B cell (primary cell): ENCODE results near the gene GADD45B. TPM values are rescaled to one million over a fixed set of nuclear protein-coding genes. Genes with fewer than 3 reads are reported as not detected.

Experiments used
- ATAC-seq: fragments of 200-7000 bp; cut with Tn5 transposase; one replicate; pipeline ENCODE4 v1.10.0; 2021; ENCODE audit warnings: low read depth, mild to moderate bottlenecking, moderate number of reproducible peaks, moderate library complexity
- CTCF ChIA-PET: fragments of 350-600 bp; sonication (Branson Sonifier 250); formaldehyde crosslinking; loops from one replicate; lab custom pipeline; 2021; ENCODE audit warnings: antibody characterized with exemption, inconsistent platforms; lab: Charles Lee
- POLR2A ChIA-PET: fragments of 350-600 bp; sonication (Branson Sonifier 250); formaldehyde crosslinking; loops from one replicate; lab custom pipeline; 2021; ENCODE audit warnings: antibody characterized with exemption; lab: Charles Lee
- DNase-seq: peaks from one replicate; pipeline ENCODE4 v3.0.0; 2013
- H2AFZ ChIP-seq: 2 replicates; pipeline ENCODE4 v1.6.1; 2012; ENCODE audit warnings: mild to moderate bottlenecking, low read depth, low read length; ENCODE audit not compliant: insufficient read depth, poor library complexity, severe bottlenecking
- H3K27ac ChIP-seq, 2 donors: 1 replicate in 1 of 2; 2 replicates in 1 of 2; pipeline ENCODE4 v1.5.1; 2012 to 2013; ENCODE audit warnings: low read length in 2 of 2, mild to moderate bottlenecking in 2 of 2, moderate library complexity in 1 of 2
- H3K27me3 ChIP-seq, 4 experiments: fragments of 200-600 bp in 1 of 4; sonication (generic) in 1 of 4; replicated peaks in 1 of 4; 1 replicate in 2 of 4; 2 replicates in 2 of 4; pipeline versions ENCODE4 v1.6.1 to v1.7.0; 2013 to 2016; ENCODE audit warnings: low read length in 3 of 4, mild to moderate bottlenecking in 2 of 4, mixed read lengths in 1 of 4, moderate library complexity in 1 of 4; ENCODE audit not compliant: insufficient read depth in 4 of 4, control insufficient read depth in 3 of 4; ENCODE audit errors: control extremely low read depth in 1 of 4
- H3K36me3 ChIP-seq, 2 experiments: replicated peaks in 1 of 2; 1 replicate in 1 of 2; 2 replicates in 1 of 2; pipeline versions ENCODE4 v1.6.1 to v1.7.1; 2013; ENCODE audit warnings: low read length in 1 of 2; ENCODE audit not compliant: insufficient read depth in 2 of 2, control insufficient read depth in 1 of 2; ENCODE audit errors: control extremely low read depth in 1 of 2, extremely low read depth in 1 of 2
- H3K4me1 ChIP-seq, 2 donors: fragments of 200-600 bp in 1 of 2; sonication (generic) in 1 of 2; 1 replicate in 1 of 2; 2 replicates in 1 of 2; pipeline versions ENCODE4 v1.5.1 to v1.6.1; 2013 to 2017; ENCODE audit warnings: low read length in 2 of 2; ENCODE audit not compliant: control insufficient read depth in 2 of 2, insufficient read depth in 2 of 2
- H3K4me2 ChIP-seq: replicated peaks from 2 replicates; pipeline ENCODE3; 2012; ENCODE audit warnings: mild to moderate bottlenecking, low read depth, low read length; ENCODE audit not compliant: poor library complexity, severe bottlenecking
- H3K4me3 ChIP-seq, 5 experiments: fragments of 200-600 bp in 1 of 5; sonication (generic) in 1 of 5; 1 replicate in 3 of 5; 2 replicates in 2 of 5; pipeline versions ENCODE4 v1.5.1 to v1.7.0; 2011 to 2016; ENCODE audit warnings: low read length in 4 of 5, mild to moderate bottlenecking in 4 of 5, low read depth in 2 of 5, control low read depth in 1 of 5, moderate library complexity in 1 of 5; ENCODE audit not compliant: insufficient read depth in 1 of 5; ENCODE audit errors: control extremely low read depth in 1 of 5, extremely low read depth in 1 of 5
- H3K79me2 ChIP-seq: fragments of 200-600 bp; sonication (generic); one replicate; pipeline ENCODE4 v1.6.0; 2016; ENCODE audit warnings: low read length; ENCODE audit not compliant: control insufficient read depth, insufficient read depth
- H3K9ac ChIP-seq: fragments of 200-600 bp; sonication (generic); 2 replicates; pipeline ENCODE4 v1.6.1; 2017; ENCODE audit warnings: mild to moderate bottlenecking, low read length, moderate library complexity
- H3K9me3 ChIP-seq, 3 donors: one replicate each; pipeline versions ENCODE4 v1.6.1 to v1.7.1; 2013; ENCODE audit warnings: low read length in 2 of 3; ENCODE audit not compliant: control insufficient read depth in 2 of 3, insufficient read depth in 1 of 3; ENCODE audit errors: control extremely low read depth in 1 of 3
- H4K20me1 ChIP-seq: 2 replicates; pipeline ENCODE4 v1.6.0; 2012; ENCODE audit warnings: mild to moderate bottlenecking, low read length; ENCODE audit not compliant: insufficient read depth, control insufficient read depth, poor library complexity, severe bottlenecking
- H3K27ac Mint-ChIP-seq: one replicate; pipeline ENCODE4 v1.8.0; 2021; ENCODE audit warnings: mixed read lengths
- H3K27me3 Mint-ChIP-seq: one replicate; pipeline ENCODE4 v1.8.0; 2021; ENCODE audit warnings: mixed read lengths
- H3K4me1 Mint-ChIP-seq: one replicate; pipeline ENCODE4 v1.8.0; 2021; ENCODE audit warnings: mixed read lengths
- H3K4me3 Mint-ChIP-seq: one replicate; pipeline ENCODE4 v1.8.0; 2021; ENCODE audit warnings: mixed read lengths
- H3K9me3 Mint-ChIP-seq: one replicate; pipeline ENCODE4 v1.8.0; 2022; ENCODE audit warnings: mixed read lengths; ENCODE audit not compliant: insufficient read depth
- EZH2 ChIP-seq: IDR thresholded peaks from 2 replicates; pipeline ENCODE4 v1.6.1; 2012; ENCODE audit warnings: borderline replicate concordance, low read depth, mild to moderate bottlenecking, moderate library complexity, low read length; ENCODE audit not compliant: insufficient read depth, poor library complexity, severe bottlenecking
- WGBS: methylation state at CpG from one replicate; pipeline ENCODE4 v1.1.5; 2013; ENCODE audit warnings: missing lambda C conversion rate; ENCODE audit not compliant: insufficient coverage; 5-methylcytosine and 5-hydroxymethylcytosine counted together
- intact Hi-C: fragments of 100-400 bp; cut with micrococcal nuclease; formaldehyde crosslinking; loops from one replicate; pipeline ENCODE4 v1.10.0; 2022
- polyA plus RNA-seq: library from polyadenylated mRNA; depleted of rRNA; stranded (reverse); fragments of >200 nt; gene quantifications from 2 replicates; pipeline ENCODE4 v1.2.3, GENCODE V29; 2012
- total RNA-seq, 2 donors: library from RNA; stranded (reverse); fragments of 120-200 nt in 1 of 2; gene quantifications; 1 replicate in 1 of 2; 2 replicates in 1 of 2; pipeline versions ENCODE4 v1.2.3 to v1.2.4, GENCODE V29; 2013 to 2022
- TF ChIP-seq, protein P1 (sequence below): fragments of 200-600 bp; IDR thresholded peaks from one replicate; pipeline ENCODE4 v1.8.0; 2022; ENCODE audit warnings: antibody characterized with exemption, mild to moderate bottlenecking

The GADD45B gene
- total and polyA plus RNA-seq, 2 donors (not counting 1 experiment from before 2014, with no cell fraction given) = 166 to 215 TPM

DNA sequence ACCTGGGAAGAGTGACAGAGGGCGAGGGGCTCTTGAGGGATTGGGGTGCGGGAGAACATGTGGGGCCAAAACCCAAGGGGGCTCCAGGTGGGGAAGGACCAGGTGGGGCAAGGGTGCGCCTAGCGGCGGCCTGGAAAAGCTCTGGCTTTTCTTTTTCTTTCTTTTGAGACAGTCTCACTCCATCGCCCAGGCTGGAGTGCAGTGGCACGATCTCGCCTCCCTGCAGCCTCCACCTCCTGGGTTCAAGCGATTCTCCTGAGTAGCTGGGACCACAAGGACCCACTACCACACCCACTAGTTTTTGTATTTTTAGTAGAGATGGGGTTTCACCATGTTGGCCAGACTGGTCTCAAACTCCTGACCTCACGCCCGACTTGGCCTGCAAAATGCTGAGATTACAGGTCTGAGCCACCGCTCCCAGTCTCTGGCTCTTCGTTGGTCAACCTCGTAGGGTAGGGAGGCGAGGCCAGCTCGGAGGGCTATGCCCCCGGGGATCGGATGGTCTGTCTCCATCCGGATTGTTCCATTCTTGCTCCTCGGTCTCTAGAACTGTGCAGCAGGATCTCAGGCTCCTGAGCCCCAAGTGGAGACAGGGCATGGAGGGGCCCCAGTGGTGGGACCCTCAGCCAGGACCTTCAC lies 3.7 kb downstream of the GADD45B start:
- CTCF ChIA-PET = interaction anchor here (0.6 to 1.4 kb wide), 7 partner anchors 11 to 480 kb away, joined by 3 to 9 read pairs (median 3); no protein-coding TSS in a partner anchor
- Histone ChIP-seq H3K79me2 (peaks cover 28% of the 10 kb centered on the region), H3K27ac (peak overlapping the region in 1 of 2 donors; percentile 91), H4K20me1 (peaks cover 36% of the 10 kb centered on the region), H2AFZ (peak overlapping the region; percentile 47), H3K4me3 (peak overlapping the region in 4 of 5 experiments; percentile 94 to 100 (median 100)), H3K27me3 (no peaks in the 10 kb centered on the region), H3K4me2 (peak overlapping the region; percentile 100), H3K9ac (peak overlapping the region; percentile 85), H3K36me3 (no peaks in the 10 kb centered on the region), H3K4me1 (peaks cover 30 to 43% of the 10 kb centered on the region in 2 donors), H3K9me3 (peaks cover 0 to 32% (median 12%) of the 10 kb centered on the region in 3 donors)
- WGBS = 61% methylated on average over 16 of the region's 20 CpGs
- intact Hi-C loops = loop anchor here (10.0 kb wide), 3 partner anchors 205 to 325 kb away; partner anchors contain the start of genes AP3D1 and SLC39A3
- DNase-seq (no peak), ATAC-seq (no peak)
- Mint-ChIP-seq H3K27ac (peak overlapping the region; percentile 71), H3K27me3 (no peaks in the 10 kb centered on the region), H3K4me1 (peaks cover 38% of the 10 kb centered on the region), H3K4me3 (peak overlapping the region; percentile 93), H3K9me3 (peaks cover 6% of the 10 kb centered on the region)
- TF ChIP-seq EZH2 = no peak
- TF ChIP-seq, protein P1, sequence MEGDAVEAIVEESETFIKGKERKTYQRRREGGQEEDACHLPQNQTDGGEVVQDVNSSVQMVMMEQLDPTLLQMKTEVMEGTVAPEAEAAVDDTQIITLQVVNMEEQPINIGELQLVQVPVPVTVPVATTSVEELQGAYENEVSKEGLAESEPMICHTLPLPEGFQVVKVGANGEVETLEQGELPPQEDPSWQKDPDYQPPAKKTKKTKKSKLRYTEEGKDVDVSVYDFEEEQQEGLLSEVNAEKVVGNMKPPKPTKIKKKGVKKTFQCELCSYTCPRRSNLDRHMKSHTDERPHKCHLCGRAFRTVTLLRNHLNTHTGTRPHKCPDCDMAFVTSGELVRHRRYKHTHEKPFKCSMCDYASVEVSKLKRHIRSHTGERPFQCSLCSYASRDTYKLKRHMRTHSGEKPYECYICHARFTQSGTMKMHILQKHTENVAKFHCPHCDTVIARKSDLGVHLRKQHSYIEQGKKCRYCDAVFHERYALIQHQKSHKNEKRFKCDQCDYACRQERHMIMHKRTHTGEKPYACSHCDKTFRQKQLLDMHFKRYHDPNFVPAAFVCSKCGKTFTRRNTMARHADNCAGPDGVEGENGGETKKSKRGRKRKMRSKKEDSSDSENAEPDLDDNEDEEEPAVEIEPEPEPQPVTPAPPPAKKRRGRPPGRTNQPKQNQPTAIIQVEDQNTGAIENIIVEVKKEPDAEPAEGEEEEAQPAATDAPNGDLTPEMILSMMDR = peak; percentile 56
- POLR2A ChIA-PET = interaction anchor here (0.9 to 1.3 kb wide), 2 partner anchors 13 to 137 kb away, joined by 3 to 4 read pairs; no protein-coding TSS in a partner anchor

DNA sequence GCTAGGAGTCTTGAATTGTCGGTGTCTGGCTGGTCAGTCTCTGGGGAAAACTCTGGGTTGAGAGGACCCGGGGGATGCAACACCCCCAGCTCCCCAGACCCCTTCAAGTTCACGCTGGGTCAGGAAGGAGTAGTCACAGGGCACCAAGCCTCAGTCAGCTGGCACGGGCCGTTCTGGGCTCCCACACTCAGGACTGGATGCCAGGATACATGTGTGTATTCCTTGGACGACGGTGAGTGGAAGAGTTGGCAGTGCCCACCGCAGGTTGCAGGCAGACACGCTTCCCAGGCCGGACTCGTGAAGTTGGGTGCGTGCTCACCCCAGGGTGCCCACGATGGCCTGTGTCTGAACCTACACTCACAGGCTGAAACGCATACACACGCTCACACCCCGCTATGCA lies 5.5 kb downstream of the GADD45B start:
- no peak overlapping the region for H3K4me3 Mint-ChIP-seq
- no peaks in the 10 kb centered on the region for H3K27me3 Mint-ChIP-seq
- H3K4me1 Mint-ChIP-seq = peaks cover 42% of the 10 kb centered on the region
- Histone ChIP-seq H3K27me3 (no peaks in the 10 kb centered on the region), H3K4me2 (no peak overlapping the region), H3K27ac (no peak overlapping the region), H3K4me3 (no peak overlapping the region), H3K4me1 (peaks cover 31 to 48% of the 10 kb centered on the region in 2 donors), H4K20me1 (peaks cover 21% of the 10 kb centered on the region), H3K9ac (no peak overlapping the region), H3K36me3 (no peaks in the 10 kb centered on the region), H3K9me3 (peaks cover 0 to 36% (median 12%) of the 10 kb centered on the region in 3 donors), H3K79me2 (peaks cover 20% of the 10 kb centered on the region), H2AFZ (no peak overlapping the region)
- over 99% methylated on average over 15 of the region's 16 CpGs for WGBS
- ATAC-seq (no peak), DNase-seq (no peak)
- peaks cover 6% of the 10 kb centered on the region for H3K9me3 Mint-ChIP-seq
- CTCF ChIA-PET = no interaction called here
- POLR2A ChIA-PET = no interaction called here
- intact Hi-C loops = no loop called here
- TF ChIP-seq, protein P1 = no peak
- TF ChIP-seq EZH2 = no peak
- peak overlapping the region; percentile 63 for H3K27ac Mint-ChIP-seq
